IMR-90 (cell line): ENCODE results near the gene MTCH2. TPM values are rescaled to one million over a fixed set of nuclear protein-coding genes. Genes with fewer than 3 reads are reported as not detected.

Experiments used
- ATAC-seq: fragments of 200-7000 bp; cut with Tn5 transposase; 2 replicates; pipeline ENCODE4 v1.9.1; 2020; ENCODE audit warnings: low read depth, mild to moderate bottlenecking, moderate library complexity
- BruUV-seq: library from RNA; stranded (reverse); fragments of 400-500 nt; replicated peaks from 2 replicates; lab custom pipeline; 2021; lab: Mats Ljungman, UMichigan
- CTCF ChIA-PET: fragments of 300-600 bp; formaldehyde crosslinking; extraction: SDS; loops from one replicate; lab custom pipeline; 2021; ENCODE audit warnings: antibody characterized with exemption; lab: Yijun Ruan, JAX
- POLR2A ChIA-PET: fragments of 300-600 bp; sonication (Branson Sonifier 250); formaldehyde crosslinking; loops from one replicate; lab custom pipeline; 2022; ENCODE audit warnings: antibody characterized with exemption; ENCODE audit not compliant: unreplicated experiment; lab: Charles Lee
- DNase-seq: peaks from one replicate; pipeline ENCODE4 v3.0.0; 2013
- H2AFZ ChIP-seq: replicated peaks from 2 replicates; pipeline ENCODE3; 2013; ENCODE audit warnings: low read length, mild to moderate bottlenecking; ENCODE audit not compliant: poor library complexity
- H2AK5ac ChIP-seq: 2 replicates; pipeline ENCODE4 v1.6.1; 2013; ENCODE audit warnings: low read depth, low read length, inconsistent platforms
- H2AK9ac ChIP-seq: replicated peaks from 2 replicates; pipeline ENCODE3; 2013; ENCODE audit warnings: mild to moderate bottlenecking, low read depth, low read length, moderate library complexity; ENCODE audit not compliant: poor library complexity
- H2BK120ac ChIP-seq: 2 replicates; pipeline ENCODE4 v1.6.1; 2013; ENCODE audit warnings: low read depth, low read length, inconsistent platforms
- H2BK15ac ChIP-seq: 3 replicates; pipeline ENCODE4 v1.6.1; 2013; ENCODE audit warnings: low read depth, low read length, inconsistent platforms
- H2BK20ac ChIP-seq: 2 replicates; pipeline ENCODE4 v1.6.1; 2013; ENCODE audit warnings: low read depth, mild to moderate bottlenecking, inconsistent platforms, low read length, moderate library complexity
- H2BK5ac ChIP-seq: 2 replicates; pipeline ENCODE4 v1.6.1; 2013; ENCODE audit warnings: mild to moderate bottlenecking, low read depth, low read length, inconsistent platforms; ENCODE audit not compliant: poor library complexity, severe bottlenecking
- H3K14ac ChIP-seq: replicated peaks from 2 replicates; pipeline ENCODE4 v1.6.1; 2013; ENCODE audit warnings: low read depth, low read length, inconsistent platforms
- H3K18ac ChIP-seq: 2 replicates; pipeline ENCODE4 v1.6.1; 2013; ENCODE audit warnings: low read depth, low read length, control low read depth
- H3K23ac ChIP-seq: 2 replicates; pipeline ENCODE4 v1.6.1; 2013; ENCODE audit warnings: low read depth, low read length, inconsistent platforms
- H3K27ac ChIP-seq: 2 replicates; pipeline ENCODE4 v1.5.1; 2013; ENCODE audit warnings: mild to moderate bottlenecking, control low read depth, low read length; ENCODE audit not compliant: insufficient read depth
- H3K27me3 ChIP-seq: 2 replicates; pipeline ENCODE4 v1.6.1; 2013; ENCODE audit warnings: low read length; ENCODE audit not compliant: control insufficient read depth, insufficient read depth
- H3K36me3 ChIP-seq: 2 replicates; pipeline ENCODE4 v1.6.1; 2013; ENCODE audit warnings: low read length, mixed read lengths; ENCODE audit not compliant: control insufficient read depth, insufficient read depth
- H3K4ac ChIP-seq: 2 replicates; pipeline ENCODE4 v1.6.1; 2013; ENCODE audit warnings: low read depth, low read length, inconsistent platforms
- H3K4me1 ChIP-seq: 2 replicates; pipeline ENCODE4 v1.6.1; 2013; ENCODE audit warnings: low read length, mixed read lengths; ENCODE audit not compliant: control insufficient read depth, insufficient read depth
- H3K4me2 ChIP-seq: 2 replicates; pipeline ENCODE4 v1.6.1; 2013; ENCODE audit warnings: low read depth, mild to moderate bottlenecking, control low read depth, low read length, moderate library complexity
- H3K4me3 ChIP-seq: 2 replicates; pipeline ENCODE4 v1.5.1; 2013; ENCODE audit warnings: low read depth, mild to moderate bottlenecking, control low read depth, low read length, moderate library complexity; ENCODE audit not compliant: insufficient read depth
- H3K56ac ChIP-seq: 2 replicates; pipeline ENCODE4 v1.6.1; 2013; ENCODE audit warnings: low read length, inconsistent platforms; ENCODE audit not compliant: insufficient read depth; ENCODE audit errors: extremely low read depth
- H3K79me1 ChIP-seq, 2 experiments: 2 replicates each; pipeline ENCODE4 v1.6.1; 2013; ENCODE audit warnings: low read length in 2 of 2, inconsistent platforms in 1 of 2, low read depth in 1 of 2
- H3K9ac ChIP-seq: 2 replicates; pipeline ENCODE4 v1.6.1; 2013; ENCODE audit warnings: low read depth, low read length, control low read depth
- H3K9me1 ChIP-seq: 2 replicates; pipeline ENCODE4 v1.6.1; 2013; ENCODE audit warnings: low read length, inconsistent platforms; ENCODE audit not compliant: insufficient read depth
- H3K9me3 ChIP-seq: 2 replicates; pipeline ENCODE4 v1.6.1; 2013; ENCODE audit warnings: low read length; ENCODE audit not compliant: control insufficient read depth, insufficient read depth
- H4K20me1 ChIP-seq: 2 replicates; pipeline ENCODE4 v1.6.1; 2013; ENCODE audit warnings: low read length, inconsistent platforms; ENCODE audit not compliant: insufficient read depth
- H4K5ac ChIP-seq: 2 replicates; pipeline ENCODE4 v1.6.1; 2013; ENCODE audit warnings: mild to moderate bottlenecking, low read depth, low read length, control low read depth
- H4K8ac ChIP-seq, 2 experiments: 2 replicates each; pipeline ENCODE4 v1.6.1; 2013; ENCODE audit warnings: low read depth in 2 of 2, low read length in 2 of 2, control low read depth in 1 of 2, inconsistent platforms in 1 of 2
- H4K91ac ChIP-seq: 2 replicates; pipeline ENCODE4 v1.6.1; 2013; ENCODE audit warnings: low read depth, low read length, inconsistent platforms; ENCODE audit not compliant: insufficient read depth
- CHD1 ChIP-seq: IDR thresholded peaks from 2 replicates; pipeline ENCODE4 v1.6.1; 2012; ENCODE audit warnings: low read depth, low read length, improper control_type of control experiment
- WGBS, 2 experiments: methylation state at CpG; one replicate each; pipeline versions ENCODE4 v1.1.5 to v1.1.7; 2013; ENCODE audit warnings: missing lambda C conversion rate in 2 of 2; ENCODE audit not compliant: insufficient read length in 1 of 2; ENCODE audit errors: extremely low coverage in 2 of 2; 5-methylcytosine and 5-hydroxymethylcytosine counted together
- dilution Hi-C: fragments of 300-500 bp; cut with HindIII; formaldehyde crosslinking; loops from one replicate; pipeline ENCODE4 v1.14.3; 2018; ENCODE audit warnings: low sequenced_read_pairs; ENCODE audit not compliant: unreplicated experiment
- in situ Hi-C: fragments of 300-500 bp; cut with MboI; formaldehyde crosslinking; loops from 3 replicates; pipeline ENCODE4 v1.14.3; 2019; ENCODE audit warnings: low sequenced_read_pairs, inconsistent platforms, mixed read lengths
- intact Hi-C: fragments of 100-400 bp; cut with micrococcal nuclease; formaldehyde crosslinking; loops from 2 replicates; pipeline ENCODE4 v1.10.0; 2022
- polyA plus RNA-seq, 3 experiments: library from polyadenylated mRNA; depleted of rRNA; stranded (reverse); fragments of >200 nt; gene quantifications; 2 replicates each; pipeline ENCODE4 v1.2.3, GENCODE V29; 2012; ENCODE audit warnings: low replicate concordance in 1 of 3
- total RNA-seq: library from RNA; depleted of rRNA; stranded (reverse); fragments of >200 nt; gene quantifications from 2 replicates; pipeline ENCODE4 v1.2.3, GENCODE V29; 2012

The MTCH2 gene
- total and polyA plus RNA-seq, 2 of the 4 experiments (the other 2 are of a cell fraction): 103 to 163 TPM

DNA sequence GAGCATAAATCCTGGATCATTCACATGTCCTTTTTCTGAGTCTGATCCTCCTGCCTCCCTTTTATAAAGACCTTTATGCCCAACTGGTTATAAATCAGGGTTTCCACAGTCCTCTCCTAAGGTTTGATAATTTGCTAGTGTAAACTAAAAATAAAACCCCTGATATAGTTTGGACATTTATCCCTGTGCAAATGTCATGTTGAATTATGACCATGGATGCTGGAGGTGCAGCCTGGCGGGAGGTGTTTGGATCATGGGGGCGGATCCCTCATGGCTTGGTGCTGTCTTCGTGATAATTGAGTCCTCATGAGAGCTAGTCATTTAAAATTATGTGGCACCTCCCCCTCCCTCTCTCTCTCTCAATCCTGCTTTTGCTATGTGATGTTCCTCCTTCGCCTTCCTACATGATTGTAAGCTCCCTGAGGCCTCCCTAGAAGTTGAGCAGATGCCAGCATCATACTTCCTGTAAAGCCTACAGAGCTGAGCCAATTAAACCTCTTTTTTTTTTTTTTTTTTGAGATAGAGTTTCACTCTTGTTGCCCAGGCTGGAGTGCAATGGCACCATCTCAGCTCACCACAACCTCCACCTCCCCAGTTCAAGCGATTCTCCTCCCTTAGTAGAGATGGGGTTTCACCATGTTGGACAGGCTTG lies 9.6 kb upstream of the MTCH2 start:
- H3K4me2 ChIP-seq: no peak overlapping the region
- no peak overlapping the region for H2AFZ ChIP-seq
- H2BK5ac ChIP-seq: no peak overlapping the region
- H3K23ac ChIP-seq: no peak overlapping the region
- intact Hi-C loops: no loop called here
- BruUV-seq: no TSS peak
- ChIA-PET POLR2A (no interaction called here), CTCF (no interaction called here)
- no peaks in the 10 kb centered on the region for H3K9me1 ChIP-seq
- no peak for TF ChIP-seq CHD1
- no peak overlapping the region for H2BK20ac ChIP-seq
- H4K8ac ChIP-seq: no peak overlapping the region
- peaks cover 2% of the 10 kb centered on the region for H3K27me3 ChIP-seq
- no peak overlapping the region for H3K56ac ChIP-seq
- H4K5ac ChIP-seq: no peak overlapping the region
- H3K36me3 ChIP-seq: no peaks in the 10 kb centered on the region
- H4K91ac ChIP-seq: no peak overlapping the region
- no peak overlapping the region for H2BK120ac ChIP-seq
- no peak overlapping the region for H3K4ac ChIP-seq
- H4K20me1 ChIP-seq: no peaks in the 10 kb centered on the region
- no peak overlapping the region for H3K4me3 ChIP-seq
- no peak overlapping the region for H3K9ac ChIP-seq
- H2AK5ac ChIP-seq: no peak overlapping the region
- H3K14ac ChIP-seq: no peak overlapping the region
- no peaks in the 10 kb centered on the region for H3K4me1 ChIP-seq
- no peak overlapping the region for H3K27ac ChIP-seq
- dilution Hi-C loops: no loop called here
- no peak overlapping the region for H3K18ac ChIP-seq
- ATAC-seq: no peak
- no peak for DNase-seq
- H2BK15ac ChIP-seq: no peak overlapping the region
- H3K9me3 ChIP-seq: peaks cover 2% of the 10 kb centered on the region; the same call in 1 of the 2 replicates
- H3K79me1 ChIP-seq: no peaks in the 10 kb centered on the region
- in situ Hi-C loops: no loop called here
- 80% methylated on average over 1 of the region's 5 CpGs; no CpG with 5 or more reads in 1 of the 2 experiments for WGBS, 2 experiments
- H2AK9ac ChIP-seq: no peak overlapping the region
